ENCODE data around the gene PSPH.
"Not testable (repeated sequence)": the region's sequence is repeated elsewhere in the genome, so short reads cannot be mapped to it uniquely, and the experiment has no call there.

PSPH gene

DNA sequence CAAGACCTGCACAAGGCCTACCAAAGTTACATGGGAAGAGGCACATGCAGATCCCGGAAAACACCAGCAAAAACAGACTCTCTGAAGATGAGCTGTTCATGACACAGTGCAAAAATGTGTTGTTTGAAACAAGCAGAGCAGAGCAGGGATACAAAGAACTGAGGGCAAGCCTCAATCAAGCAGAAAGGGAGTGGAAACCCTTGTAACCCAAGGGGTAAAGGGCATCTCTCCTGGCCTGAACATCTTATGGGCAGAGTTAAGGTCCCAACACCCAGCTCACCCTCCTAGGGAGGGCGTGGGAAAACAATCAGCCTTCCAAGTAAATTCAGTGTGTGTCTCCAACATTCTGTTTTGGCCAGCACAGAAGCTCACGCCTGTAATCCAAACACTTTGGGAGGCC is 10.5 kb downstream of the PSPH start:
- no CpG with 5 or more reads among the region's 3 CpGs for WGBS (ENCODE audit: extremely low coverage, insufficient coverage, insufficient read length)
- H4K12ac ChIP-seq (ENCODE audit: low read depth, low read length), result no peak overlapping the region
- H3K14ac ChIP-seq (ENCODE audit: low read length), result no peak overlapping the region
- H3K27ac ChIP-seq (ENCODE audit: low read depth, low read length), result no peak overlapping the region
- DNase-seq, result no peak
- H3K79me2 ChIP-seq (ENCODE audit: control insufficient read depth, insufficient read depth, low read length, poor library complexity), result no peaks in the 10 kb centered on the region
- no peak overlapping the region for H3K18ac ChIP-seq (ENCODE audit: low read length)
- H3K4me3 ChIP-seq (ENCODE audit: low read depth, low read length), result no peak overlapping the region
- no peak overlapping the region for H3K4ac ChIP-seq (ENCODE audit: low read depth, low read length)
- no peak overlapping the region for H3K23ac ChIP-seq (ENCODE audit: low read length)
- no peak overlapping the region for H2AFZ ChIP-seq (ENCODE audit: insufficient read depth, low read length, poor library complexity)
- H4K8ac ChIP-seq (ENCODE audit: low read depth, low read length), result no peak overlapping the region
- no peak overlapping the region for H2BK120ac ChIP-seq (ENCODE audit: insufficient read depth, low read length, poor library complexity)
- H3K79me1 ChIP-seq (ENCODE audit: low read length), result no peaks in the 10 kb centered on the region
- H3K9me3 ChIP-seq (ENCODE audit: insufficient read depth, low read depth, low read length), result no peaks in the 10 kb centered on the region
- H3K4me1 ChIP-seq (ENCODE audit: control insufficient read depth in 1 of 2, insufficient read depth in 2 of 2, low read length in 2 of 2), result no peaks in the 10 kb centered on the region
- H3K36me3 ChIP-seq (ENCODE audit: control insufficient read depth in 1 of 2, insufficient read depth in 2 of 2, low read length in 2 of 2), result peaks cover 2 to 5% of the 10 kb centered on the region in 2 experiments
- H3K27me3 ChIP-seq (ENCODE audit: insufficient read depth, low read length), result no peaks in the 10 kb centered on the region
- H3K9ac ChIP-seq (ENCODE audit: low read length), result no peak overlapping the region
- no peak overlapping the region for H4K91ac ChIP-seq (ENCODE audit: low read depth, low read length)
- no peak overlapping the region for H2BK5ac ChIP-seq (ENCODE audit: low read depth, low read length, poor library complexity)
- no peak overlapping the region for H2AK5ac ChIP-seq (ENCODE audit: low read length)
- H2BK12ac ChIP-seq (ENCODE audit: low read length), result no peak overlapping the region
- H3K4me2 ChIP-seq (ENCODE audit: low read length), result no peak overlapping the region

DNA sequence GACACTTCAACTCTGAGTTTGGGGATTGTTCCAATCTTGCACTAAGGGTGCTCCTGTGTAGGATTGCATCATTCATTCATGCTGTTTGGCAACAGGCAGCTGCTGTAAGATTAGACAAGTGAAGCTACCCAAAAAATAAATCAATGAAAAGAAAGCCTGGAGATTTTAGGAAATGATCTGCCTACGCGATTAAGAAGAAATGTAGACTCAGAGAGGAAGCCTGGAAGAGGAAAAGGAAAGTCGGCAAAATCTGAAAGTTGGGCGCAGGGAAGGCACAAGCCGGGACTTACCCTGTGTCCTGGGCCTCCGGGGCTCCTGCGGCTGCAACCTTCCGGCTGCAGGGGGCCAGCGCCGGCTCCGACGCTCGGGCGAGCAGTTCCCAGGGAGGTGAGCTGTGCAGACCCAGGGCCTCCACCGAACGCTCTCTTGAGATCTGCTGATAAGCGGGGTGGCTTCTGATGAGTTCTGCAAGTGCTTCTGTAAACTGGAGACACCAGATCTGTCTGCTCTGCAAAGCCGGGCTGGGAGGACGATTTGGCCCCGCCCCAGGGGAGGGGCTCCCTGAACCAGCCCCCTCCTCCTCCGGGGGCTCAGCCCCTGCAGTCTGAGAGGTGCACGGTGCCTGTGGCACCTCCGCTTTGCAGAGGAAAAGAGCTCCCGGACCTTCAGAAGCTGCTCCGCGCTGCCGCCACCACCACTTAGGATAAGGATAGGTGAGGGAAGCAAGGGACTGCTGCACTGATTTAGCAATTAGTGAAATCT is 17.4 kb downstream of the PSPH start:
- no peak overlapping the region for H2BK5ac ChIP-seq (ENCODE audit: low read depth, low read length, poor library complexity)
- peak overlapping the region; percentile 98 for H3K4me2 ChIP-seq (ENCODE audit: low read length)
- no CpG with 5 or more reads among the region's 27 CpGs for WGBS (ENCODE audit: extremely low coverage, insufficient coverage, insufficient read length)
- H3K23ac ChIP-seq (ENCODE audit: low read length), result no peak overlapping the region
- H3K9me3 ChIP-seq (ENCODE audit: insufficient read depth, low read depth, low read length), result no peaks in the 10 kb centered on the region
- H3K14ac ChIP-seq (ENCODE audit: low read length), result no peak overlapping the region
- peak overlapping the region; percentile 50 for H3K9ac ChIP-seq (ENCODE audit: low read length)
- no peaks in the 10 kb centered on the region for H3K27me3 ChIP-seq (ENCODE audit: insufficient read depth, low read length)
- peak overlapping the region; percentile 52 for H2AFZ ChIP-seq (ENCODE audit: insufficient read depth, low read length, poor library complexity)
- H3K79me1 ChIP-seq (ENCODE audit: low read length), result no peaks in the 10 kb centered on the region
- H3K4ac ChIP-seq (ENCODE audit: low read depth, low read length), result no peak overlapping the region
- H3K4me3 ChIP-seq (ENCODE audit: low read depth, low read length), result peak overlapping the region; percentile 67
- H2AK5ac ChIP-seq (ENCODE audit: low read length), result no peak overlapping the region
- H4K12ac ChIP-seq (ENCODE audit: low read depth, low read length), result no peak overlapping the region
- H3K27ac ChIP-seq (ENCODE audit: low read depth, low read length), result peak overlapping the region; percentile 63
- no peaks in the 10 kb centered on the region for H3K4me1 ChIP-seq (ENCODE audit: control insufficient read depth in 1 of 2, insufficient read depth in 2 of 2, low read length in 2 of 2)
- no peak overlapping the region for H3K18ac ChIP-seq (ENCODE audit: low read length)
- peaks cover 1 to 6% of the 10 kb centered on the region in 2 experiments for H3K36me3 ChIP-seq (ENCODE audit: control insufficient read depth in 1 of 2, insufficient read depth in 2 of 2, low read length in 2 of 2)
- no peak overlapping the region for H4K91ac ChIP-seq (ENCODE audit: low read depth, low read length)
- no peaks in the 10 kb centered on the region for H3K79me2 ChIP-seq (ENCODE audit: control insufficient read depth, insufficient read depth, low read length, poor library complexity)
- H2BK12ac ChIP-seq (ENCODE audit: low read length), result no peak overlapping the region
- peak overlapping the region; percentile 20 for H4K8ac ChIP-seq (ENCODE audit: low read depth, low read length)
- H2BK120ac ChIP-seq (ENCODE audit: insufficient read depth, low read length, poor library complexity), result no peak overlapping the region
- DNase-seq, result peak; percentile 62

DNA sequence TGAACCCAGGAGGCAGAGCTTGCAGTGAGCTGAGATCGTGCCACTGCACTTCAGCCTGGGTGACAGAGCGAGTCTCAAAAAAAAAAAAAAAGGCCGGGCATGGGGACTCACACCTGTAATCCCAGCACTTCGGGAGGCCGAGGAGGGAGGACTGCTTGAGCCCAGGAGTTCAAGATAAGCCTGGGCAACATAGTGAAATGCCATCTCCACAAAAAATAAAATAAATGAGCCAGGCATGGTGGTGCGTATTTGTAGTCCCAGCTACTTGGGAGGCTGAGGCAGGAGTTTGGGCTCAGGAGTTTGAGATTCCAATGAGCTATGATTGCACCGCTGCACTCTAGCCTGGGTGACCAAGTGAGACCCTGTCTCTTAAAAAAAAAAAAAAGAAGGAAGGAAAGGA is 18.7 kb downstream of the PSPH start:
- not testable (repeated sequence) for H2BK12ac ChIP-seq (ENCODE audit: low read length); H3K14ac ChIP-seq (ENCODE audit: low read length); H3K4ac ChIP-seq (ENCODE audit: low read depth, low read length); H3K36me3 ChIP-seq (ENCODE audit: control insufficient read depth in 1 of 2, insufficient read depth in 2 of 2, low read length in 2 of 2); H3K79me2 ChIP-seq (ENCODE audit: control insufficient read depth, insufficient read depth, low read length, poor library complexity); H2AFZ ChIP-seq (ENCODE audit: insufficient read depth, low read length, poor library complexity); H3K4me2 ChIP-seq (ENCODE audit: low read length); H3K23ac ChIP-seq (ENCODE audit: low read length); H3K18ac ChIP-seq (ENCODE audit: low read length); H3K79me1 ChIP-seq (ENCODE audit: low read length); H2BK120ac ChIP-seq (ENCODE audit: insufficient read depth, low read length, poor library complexity); H3K4me1 ChIP-seq (ENCODE audit: control insufficient read depth in 1 of 2, insufficient read depth in 2 of 2, low read length in 2 of 2); H3K27me3 ChIP-seq (ENCODE audit: insufficient read depth, low read length); H3K9ac ChIP-seq (ENCODE audit: low read length); H4K12ac ChIP-seq (ENCODE audit: low read depth, low read length); H3K27ac ChIP-seq (ENCODE audit: low read depth, low read length); H4K8ac ChIP-seq (ENCODE audit: low read depth, low read length); H2AK5ac ChIP-seq (ENCODE audit: low read length); DNase-seq; H3K9me3 ChIP-seq (ENCODE audit: insufficient read depth, low read depth, low read length); H4K91ac ChIP-seq (ENCODE audit: low read depth, low read length); H3K4me3 ChIP-seq (ENCODE audit: low read depth, low read length); H2BK5ac ChIP-seq (ENCODE audit: low read depth, low read length, poor library complexity)
- WGBS (ENCODE audit: extremely low coverage, insufficient coverage, insufficient read length), result no CpG with 5 or more reads among the region's 7 CpGs

DNA sequence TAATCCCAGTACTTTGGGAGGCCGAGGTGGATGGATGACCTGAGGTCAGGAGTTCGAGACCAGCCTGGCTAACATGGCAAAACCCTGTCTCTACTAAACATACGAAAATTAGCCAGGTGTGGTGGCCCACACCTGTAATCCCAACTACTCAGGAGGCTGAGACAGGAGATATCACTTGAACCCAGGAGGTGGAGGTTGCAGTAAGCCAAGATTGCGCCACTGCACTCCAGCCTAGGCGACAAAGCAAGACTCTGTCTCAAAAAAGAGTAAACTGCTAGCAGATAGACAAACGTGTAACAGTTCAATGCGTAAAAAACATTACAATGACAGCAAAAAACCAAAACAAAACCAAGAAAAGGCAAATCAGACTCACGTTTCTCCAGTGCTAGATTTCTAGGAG is 19.7 kb downstream of the PSPH start:
- not testable (repeated sequence) for H2BK120ac ChIP-seq (ENCODE audit: insufficient read depth, low read length, poor library complexity); H4K12ac ChIP-seq (ENCODE audit: low read depth, low read length); H3K23ac ChIP-seq (ENCODE audit: low read length); H2AFZ ChIP-seq (ENCODE audit: insufficient read depth, low read length, poor library complexity); H3K4me1 ChIP-seq (ENCODE audit: control insufficient read depth in 1 of 2, insufficient read depth in 2 of 2, low read length in 2 of 2); H4K8ac ChIP-seq (ENCODE audit: low read depth, low read length); DNase-seq; H2BK12ac ChIP-seq (ENCODE audit: low read length); H3K9ac ChIP-seq (ENCODE audit: low read length); H3K9me3 ChIP-seq (ENCODE audit: insufficient read depth, low read depth, low read length); H4K91ac ChIP-seq (ENCODE audit: low read depth, low read length); H3K79me2 ChIP-seq (ENCODE audit: control insufficient read depth, insufficient read depth, low read length, poor library complexity); H3K36me3 ChIP-seq (ENCODE audit: control insufficient read depth in 1 of 2, insufficient read depth in 2 of 2, low read length in 2 of 2); H3K4me3 ChIP-seq (ENCODE audit: low read depth, low read length); H3K79me1 ChIP-seq (ENCODE audit: low read length); H3K27me3 ChIP-seq (ENCODE audit: insufficient read depth, low read length); H3K18ac ChIP-seq (ENCODE audit: low read length); H3K14ac ChIP-seq (ENCODE audit: low read length); H2AK5ac ChIP-seq (ENCODE audit: low read length); H3K4me2 ChIP-seq (ENCODE audit: low read length); H2BK5ac ChIP-seq (ENCODE audit: low read depth, low read length, poor library complexity); H3K27ac ChIP-seq (ENCODE audit: low read depth, low read length); H3K4ac ChIP-seq (ENCODE audit: low read depth, low read length)
- no CpG with 5 or more reads among the region's 8 CpGs for WGBS (ENCODE audit: extremely low coverage, insufficient coverage, insufficient read length)
